Fibroblast of lung (primary cell): ENCODE data around the gene DHFR.

Source experiments
- EZH2 ChIP-seq: IDR thresholded peaks from 2 replicates; pipeline ENCODE4 v1.5.1; 2012; ENCODE audit warnings: low read length, control low read depth, mild to moderate bottlenecking; ENCODE audit errors: missing control alignments
- TF ChIP-seq, protein P1 (sequence below), 2 donors: IDR thresholded peaks in 1 of 2; conservative IDR thresholded peaks in 1 of 2; 1 replicate in 1 of 2; 2 replicates in 1 of 2; pipeline ENCODE4 v1.5.1; 2011 to 2012; ENCODE audit warnings: low read length in 2 of 2, control low read depth in 1 of 2, inconsistent platforms in 1 of 2, low read depth in 1 of 2, mild to moderate bottlenecking in 1 of 2

DNA sequence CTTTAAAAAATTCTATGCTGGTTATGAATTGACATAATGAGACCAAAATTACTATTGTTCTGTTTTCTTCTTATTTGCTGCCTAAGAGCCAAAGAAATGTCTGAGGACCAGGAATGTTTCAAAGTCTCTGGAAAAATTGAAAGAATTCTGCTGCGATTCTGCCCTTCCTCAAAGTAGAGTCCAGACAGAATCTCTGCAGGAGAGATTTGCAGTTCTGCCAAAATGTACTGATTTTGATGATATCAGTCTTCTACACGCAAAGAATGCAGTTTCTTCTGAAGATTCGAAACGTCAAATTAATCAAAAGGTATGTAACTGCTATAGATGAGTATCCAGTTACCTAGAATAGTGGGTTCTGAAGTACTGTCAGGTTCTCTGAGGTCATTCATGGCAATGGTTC, 10.3 kb upstream of the DHFR start:
- TF ChIP-seq, protein P1, sequence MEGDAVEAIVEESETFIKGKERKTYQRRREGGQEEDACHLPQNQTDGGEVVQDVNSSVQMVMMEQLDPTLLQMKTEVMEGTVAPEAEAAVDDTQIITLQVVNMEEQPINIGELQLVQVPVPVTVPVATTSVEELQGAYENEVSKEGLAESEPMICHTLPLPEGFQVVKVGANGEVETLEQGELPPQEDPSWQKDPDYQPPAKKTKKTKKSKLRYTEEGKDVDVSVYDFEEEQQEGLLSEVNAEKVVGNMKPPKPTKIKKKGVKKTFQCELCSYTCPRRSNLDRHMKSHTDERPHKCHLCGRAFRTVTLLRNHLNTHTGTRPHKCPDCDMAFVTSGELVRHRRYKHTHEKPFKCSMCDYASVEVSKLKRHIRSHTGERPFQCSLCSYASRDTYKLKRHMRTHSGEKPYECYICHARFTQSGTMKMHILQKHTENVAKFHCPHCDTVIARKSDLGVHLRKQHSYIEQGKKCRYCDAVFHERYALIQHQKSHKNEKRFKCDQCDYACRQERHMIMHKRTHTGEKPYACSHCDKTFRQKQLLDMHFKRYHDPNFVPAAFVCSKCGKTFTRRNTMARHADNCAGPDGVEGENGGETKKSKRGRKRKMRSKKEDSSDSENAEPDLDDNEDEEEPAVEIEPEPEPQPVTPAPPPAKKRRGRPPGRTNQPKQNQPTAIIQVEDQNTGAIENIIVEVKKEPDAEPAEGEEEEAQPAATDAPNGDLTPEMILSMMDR (conservative IDR thresholded peaks at IDR 0.05 in 1 of 2, IDR thresholded peaks at IDR 0.05 in 1 of 2; ENCODE audit: low read depth in 1 of 2, low read length in 2 of 2), result no peak
- no peak for TF ChIP-seq EZH2
